SU-DHL-6 (cell line): ENCODE data around the gene OGFOD2.

Source experiments
- CTCF ChIP-seq: fragments of 200-600 bp; sonication (generic); IDR thresholded peaks from one replicate; pipeline ENCODE4 v1.5.1; 2017; ENCODE audit warnings: antibody characterized with exemption, mild to moderate bottlenecking, low read length, moderate library complexity; ENCODE audit not compliant: insufficient read depth, poor library complexity, severe bottlenecking
- EZH2phosphoT487 ChIP-seq: fragments of 200-600 bp; sonication (generic), shearing (Covaris generic); conservative IDR thresholded peaks from 2 replicates; pipeline ENCODE4 v1.6.1; 2018; ENCODE audit warnings: mild to moderate bottlenecking, antibody characterized with exemption, low read length, moderate library complexity, mixed read lengths

- no peak for TF ChIP-seq CTCF
- TF ChIP-seq EZH2phosphoT487 = no peak
These were observed 37.4 kb upstream of the OGFOD2 start for GRCh38 chr12:122937622-122938091.
